Mesothelial cell of epicardium (in vitro differentiated cells): Measurements from ENCODE around the gene PHF21A. TPM values are rescaled to one million over a fixed set of nuclear protein-coding genes. Genes with fewer than 3 reads are reported as not detected.

Source experiments
- DNase-seq, 2 experiments: peaks; one replicate each; pipeline ENCODE4 v3.0.0; 2021; ENCODE audit warnings: low spot score in 2 of 2; ENCODE audit not compliant: unreplicated experiment in 2 of 2
- H3K27ac Mint-ChIP-seq: 2 replicates; pipeline ENCODE4 v1.8.0; 2021; ENCODE audit warnings: mixed read lengths
- H3K27me3 Mint-ChIP-seq: 2 replicates; pipeline ENCODE4 v1.8.0; 2021; ENCODE audit warnings: low read depth, mixed read lengths
- H3K36me3 Mint-ChIP-seq: 2 replicates; pipeline ENCODE4 v1.8.0; 2021; ENCODE audit warnings: mixed read lengths
- H3K4me1 Mint-ChIP-seq: 2 replicates; pipeline ENCODE4 v1.8.0; 2021; ENCODE audit warnings: mixed read lengths
- H3K4me3 Mint-ChIP-seq: 2 replicates; pipeline ENCODE4 v1.8.0; 2021; ENCODE audit warnings: mild to moderate bottlenecking, moderate library complexity, mixed read lengths
- H3K9me3 Mint-ChIP-seq: 2 replicates; pipeline ENCODE4 v1.8.0; 2021; ENCODE audit warnings: mixed read lengths
- CTCF ChIP-seq: fragments of 200-600 bp; sonication (generic); IDR thresholded peaks from one replicate; pipeline ENCODE4 v1.5.0; 2021; ENCODE audit warnings: antibody characterized with exemption; ENCODE audit not compliant: unreplicated experiment
- total RNA-seq: library from RNA; stranded (reverse); gene quantifications from 3 replicates; pipeline ENCODE4 v1.2.1, GENCODE V29; 2021

Gene PHF21A
- total RNA-seq, 1 donor from 2014 or later = 106 TPM

DNA sequence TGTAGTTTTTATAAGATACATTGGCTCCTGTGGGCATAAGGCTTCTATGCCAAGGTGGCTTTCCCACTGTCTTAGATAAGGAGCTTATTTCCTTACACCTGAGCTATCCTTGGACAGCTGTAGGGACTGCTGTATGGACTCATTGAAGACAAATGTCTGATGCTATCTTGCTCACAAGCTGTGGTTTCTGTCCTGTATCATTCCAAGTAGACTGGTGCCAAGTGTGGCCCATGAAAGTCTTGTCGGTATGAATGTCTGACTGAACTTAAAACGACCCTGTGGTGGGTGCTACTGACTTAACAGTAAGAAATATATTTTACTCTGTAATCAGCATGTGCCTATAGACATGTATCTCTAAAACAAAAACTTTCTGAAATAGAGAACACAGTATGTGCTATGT lies 153.7 kb downstream of the PHF21A start:
- no peak overlapping the region for H3K4me3 Mint-ChIP-seq
- no peaks in the 10 kb centered on the region for H3K4me1 Mint-ChIP-seq
- H3K27ac Mint-ChIP-seq = no peak overlapping the region
- H3K36me3 Mint-ChIP-seq = peaks cover 20% of the 10 kb centered on the region
- TF ChIP-seq CTCF = no peak
- no peak for DNase-seq
- no peaks in the 10 kb centered on the region for H3K27me3 Mint-ChIP-seq
- H3K9me3 Mint-ChIP-seq = no peaks in the 10 kb centered on the region

DNA sequence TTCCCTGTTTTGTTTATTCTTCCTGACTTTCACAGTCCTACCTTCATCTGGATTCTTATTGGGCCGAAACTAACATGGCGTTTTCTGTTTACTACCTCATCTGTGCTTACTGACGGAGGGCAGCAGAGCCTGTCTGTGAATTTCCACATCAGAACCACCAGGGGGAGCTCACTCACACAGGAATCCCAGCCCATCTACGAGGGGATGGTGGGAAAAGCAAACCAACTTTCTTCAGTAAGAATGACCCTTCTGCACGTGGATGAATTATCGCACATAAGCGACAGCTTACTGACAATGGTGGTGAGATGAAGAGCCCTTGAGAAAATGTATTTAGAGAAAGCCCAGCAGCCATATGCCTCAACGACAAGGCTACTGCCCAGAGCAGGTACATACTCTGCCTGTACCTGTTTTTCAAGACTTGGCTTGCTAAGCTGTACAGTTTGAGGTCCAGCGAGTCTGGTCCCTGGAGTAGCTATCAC lies 156.3 kb downstream of the PHF21A start:
- no peak overlapping the region for H3K4me3 Mint-ChIP-seq
- H3K4me1 Mint-ChIP-seq = no peaks in the 10 kb centered on the region
- H3K9me3 Mint-ChIP-seq = peaks cover 4% of the 10 kb centered on the region
- peak; percentile 26 to 69 for DNase-seq
- H3K27ac Mint-ChIP-seq = no peak overlapping the region
- peak; percentile 89 for TF ChIP-seq CTCF
- peaks cover 34% of the 10 kb centered on the region for H3K36me3 Mint-ChIP-seq
- no peaks in the 10 kb centered on the region for H3K27me3 Mint-ChIP-seq

GRCh38 chr11:45961751-45962240 lies 159.5 kb downstream of the PHF21A start:
- Mint-ChIP-seq H3K4me3 (no peak overlapping the region), H3K9me3 (peaks cover 15% of the 10 kb centered on the region), H3K27ac (no peak overlapping the region), H3K27me3 (no peaks in the 10 kb centered on the region), H3K4me1 (no peaks in the 10 kb centered on the region), H3K36me3 (peaks cover 42% of the 10 kb centered on the region)
- DNase-seq = no peak
- TF ChIP-seq CTCF = no peak

DNA sequence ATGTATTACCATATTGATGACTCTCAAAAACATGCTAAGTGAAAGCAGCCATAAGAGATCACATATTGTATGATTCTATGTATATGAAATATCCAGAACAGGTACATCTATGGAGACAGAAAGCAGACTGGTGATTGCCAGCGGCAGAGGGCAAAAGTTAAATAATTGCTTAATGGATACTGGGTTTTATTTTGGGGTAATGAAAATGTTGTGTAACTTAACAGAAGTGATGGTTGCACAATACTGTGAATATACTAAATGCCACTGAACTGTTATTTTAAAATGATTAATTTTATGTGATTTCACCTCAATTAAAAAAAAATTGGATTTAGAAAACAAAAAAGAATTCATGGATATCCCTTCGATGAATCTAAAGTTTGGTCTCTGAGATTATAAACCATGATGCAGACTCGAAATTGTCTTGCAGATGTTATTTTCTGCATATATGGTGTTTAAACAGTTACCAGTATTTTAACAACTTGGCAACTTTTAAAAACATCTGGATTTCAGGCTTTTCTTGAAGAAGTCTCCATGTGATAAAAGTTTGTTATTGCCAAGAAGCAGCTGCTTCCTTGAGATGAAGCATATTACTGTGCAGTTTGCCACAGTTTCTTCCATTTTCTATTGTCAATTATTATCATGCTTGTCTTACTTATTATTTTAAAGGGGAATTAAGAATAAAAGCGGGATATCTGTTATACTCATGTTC lies 160.7 kb downstream of the PHF21A start:
- TF ChIP-seq CTCF = no peak
- peaks cover 15% of the 10 kb centered on the region for H3K9me3 Mint-ChIP-seq
- no peak overlapping the region for H3K4me3 Mint-ChIP-seq
- H3K4me1 Mint-ChIP-seq = no peaks in the 10 kb centered on the region
- peaks cover 52% of the 10 kb centered on the region for H3K36me3 Mint-ChIP-seq
- peak overlapping the region; percentile 45 for H3K27ac Mint-ChIP-seq
- DNase-seq = no peak
- H3K27me3 Mint-ChIP-seq = no peaks in the 10 kb centered on the region

- H3K27ac Mint-ChIP-seq = no peak overlapping the region
- peaks cover 15% of the 10 kb centered on the region for H3K9me3 Mint-ChIP-seq
- no peak for DNase-seq
- no peak for TF ChIP-seq CTCF
- H3K4me1 Mint-ChIP-seq = no peaks in the 10 kb centered on the region
- H3K27me3 Mint-ChIP-seq = no peaks in the 10 kb centered on the region
- H3K4me3 Mint-ChIP-seq = no peak overlapping the region
- peaks cover 58% of the 10 kb centered on the region for H3K36me3 Mint-ChIP-seq
These were observed 161.4 kb downstream of the PHF21A start for GRCh38 chr11:45959851-45960250.
